Measurements from ENCODE around the gene RBFOX2.

- TF ChIP-seq MYC (IDR thresholded peaks at IDR 0.05; ENCODE audit: low read depth, low read length) (no peak), CTCF (IDR thresholded peaks at IDR 0.05; ENCODE audit: extremely low read depth in 1 of 2, insufficient read depth in 1 of 2, low read depth in 1 of 2, low read length in 2 of 2) (no peak), POLR2AphosphoS5 (IDR thresholded peaks at IDR 0.05; ENCODE audit: insufficient read depth, low read depth, low read length) (no peak)
These were observed 40.6 kb downstream of the RBFOX2 start for GRCh38 chr22:35988030-35988429.
